HG02884 (cell line): Measurements from ENCODE around the gene MLLT6.

Experiments used
- ATAC-seq: cut with Tn5 transposase; IDR thresholded peaks from one replicate; pipeline ENCODE4 v1.9.1; 2021; ENCODE audit warnings: mild to moderate bottlenecking, moderate library complexity; ENCODE audit not compliant: unreplicated experiment

The MLLT6 gene

DNA sequence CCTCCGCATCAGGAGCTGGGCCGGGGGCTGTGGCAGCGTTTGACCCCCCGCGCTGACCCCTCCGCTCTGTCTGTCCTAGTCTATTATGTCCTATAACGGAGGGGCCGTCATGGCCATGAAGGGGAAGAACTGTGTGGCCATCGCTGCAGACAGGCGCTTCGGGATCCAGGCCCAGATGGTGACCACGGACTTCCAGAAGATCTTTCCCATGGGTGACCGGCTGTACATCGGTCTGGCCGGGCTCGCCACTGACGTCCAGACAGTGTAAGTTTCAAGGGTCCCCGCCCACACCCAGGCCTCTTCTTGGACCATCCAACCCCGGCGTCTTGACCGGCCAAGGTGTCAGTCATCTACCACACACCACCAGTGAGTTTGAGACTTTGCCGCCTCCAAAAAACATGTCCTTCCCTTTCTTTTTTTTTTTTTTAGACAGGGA lies 48.0 kb downstream of the MLLT6 start:
- ATAC-seq: no peak

DNA sequence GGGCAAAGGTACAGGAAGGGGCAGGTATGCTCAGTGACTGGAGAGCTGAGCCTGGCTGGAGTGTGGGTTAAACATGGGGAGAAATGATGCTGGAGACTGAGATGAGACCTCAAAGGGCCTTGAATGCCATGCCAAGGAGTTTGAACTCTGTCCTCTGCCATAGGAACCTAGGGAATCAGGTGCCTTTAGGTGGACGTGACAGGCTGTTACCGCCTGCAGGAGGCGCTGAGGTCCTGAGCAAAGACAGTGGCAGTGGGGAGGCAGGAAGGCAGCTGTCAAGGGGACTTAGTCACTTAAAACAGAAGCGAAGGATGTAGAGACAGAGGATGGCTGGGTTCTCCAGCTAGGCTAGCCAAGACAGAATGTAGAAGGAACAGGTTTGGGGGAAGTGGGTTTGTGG lies 56.5 kb downstream of the MLLT6 start:
- no peak for ATAC-seq

DNA sequence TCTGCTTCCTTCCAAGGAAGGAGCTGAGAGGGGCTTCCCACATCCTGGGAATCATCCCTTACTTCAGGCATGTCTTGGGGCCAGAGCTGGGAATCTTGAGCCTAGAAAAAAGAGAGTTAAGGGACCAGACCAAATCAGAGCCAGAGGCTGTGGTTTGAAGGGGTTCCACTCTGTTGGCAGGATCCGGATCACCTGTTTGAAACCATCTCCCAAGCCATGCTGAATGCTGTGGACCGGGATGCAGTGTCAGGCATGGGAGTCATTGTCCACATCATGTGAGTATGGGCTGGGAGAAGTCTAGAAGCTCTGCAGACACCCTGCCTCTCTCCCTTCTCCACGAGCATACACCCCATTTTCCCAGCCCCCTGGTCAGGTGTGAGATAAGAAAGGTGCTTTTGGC lies 57.2 kb downstream of the MLLT6 start:
- no peak for ATAC-seq

DNA sequence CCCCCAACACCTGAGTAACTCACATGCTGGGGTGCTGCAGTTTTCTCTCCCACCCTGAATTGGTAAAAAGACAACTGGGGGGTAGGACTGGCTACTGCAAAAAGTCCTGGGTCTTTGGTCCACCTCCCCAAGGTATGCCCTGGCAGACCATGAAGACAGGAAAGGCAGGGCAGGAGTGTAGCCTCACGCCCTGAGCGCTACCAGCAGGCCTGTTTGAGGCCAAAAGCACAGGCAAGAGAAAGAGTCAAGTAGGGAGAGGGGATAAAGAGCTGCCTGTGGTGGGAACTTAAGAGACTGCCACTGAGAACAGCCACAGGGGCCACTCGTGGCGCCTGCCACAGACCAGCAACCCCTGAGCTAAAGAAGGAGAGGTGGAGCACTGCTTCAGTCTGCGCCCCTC lies 61.3 kb downstream of the MLLT6 start:
- ATAC-seq: no peak

DNA sequence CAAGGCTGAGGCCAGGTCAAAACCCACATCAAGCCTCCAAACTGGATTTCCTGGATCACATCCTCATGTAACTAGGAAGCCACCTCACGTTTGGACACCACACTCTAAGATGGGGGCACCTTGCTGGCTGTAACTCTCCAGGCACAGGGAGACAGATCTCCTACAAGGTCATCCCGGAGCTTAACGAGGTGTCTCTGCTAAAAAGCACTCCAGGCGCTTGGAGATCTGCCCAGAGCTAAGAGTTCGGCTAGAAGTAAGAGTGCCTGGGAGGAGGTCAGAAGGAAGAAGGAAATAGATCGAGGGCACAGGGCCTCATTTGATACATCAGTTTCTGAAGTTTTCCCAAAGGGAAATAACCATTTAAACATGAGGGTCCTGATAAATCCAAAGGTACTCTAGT lies 63.3 kb downstream of the MLLT6 start:
- ATAC-seq: no peak

DNA sequence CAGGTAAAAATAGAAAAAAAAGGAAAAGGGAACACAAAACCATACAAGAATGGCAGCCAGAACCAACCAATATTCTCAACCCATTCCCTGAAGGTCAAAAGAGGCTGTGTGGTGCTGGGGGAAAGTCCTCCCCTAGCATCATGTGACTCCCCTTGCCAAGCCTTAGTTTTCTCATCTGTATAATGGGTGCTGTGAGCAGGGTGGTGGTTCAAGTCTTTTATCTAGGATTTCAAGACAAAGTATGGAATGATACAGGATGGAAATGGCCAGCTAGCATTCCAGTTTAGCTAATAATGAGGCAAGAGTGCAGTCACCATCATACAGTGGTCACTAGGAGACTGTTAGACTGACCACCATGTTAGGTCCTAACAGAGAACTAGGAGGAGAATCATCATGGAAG lies 68.2 kb downstream of the MLLT6 start:
- no peak for ATAC-seq

DNA sequence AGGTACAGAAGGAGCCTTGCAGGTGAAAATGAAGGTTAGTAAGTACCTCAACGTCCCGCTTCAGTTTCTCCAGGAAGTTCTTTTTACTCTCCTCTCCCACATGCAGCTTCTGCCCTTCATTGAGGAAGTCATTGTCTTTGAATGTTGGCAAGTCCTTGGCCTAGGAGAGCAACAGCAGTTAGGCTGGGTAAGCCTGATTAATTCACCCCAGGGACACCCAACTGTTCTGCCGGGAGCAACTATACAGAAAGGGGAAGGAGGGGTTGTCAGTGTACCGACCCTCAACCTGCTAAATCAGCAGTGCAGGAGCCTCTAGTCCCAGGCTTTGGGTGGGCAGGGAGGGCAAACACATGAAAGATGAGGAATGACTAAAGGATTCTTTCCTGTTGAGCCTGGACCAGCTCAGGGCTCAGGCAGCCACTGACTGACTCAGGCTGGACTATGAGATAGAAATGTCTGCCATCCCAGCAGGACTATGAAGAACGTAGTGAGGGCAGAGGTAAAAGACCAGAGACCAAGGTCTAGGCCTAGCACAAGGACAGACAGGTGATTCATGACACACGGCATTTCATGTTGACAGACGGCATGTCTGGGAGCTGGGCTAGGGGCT lies 72.7 kb downstream of the MLLT6 start:
- no peak for ATAC-seq
